NB4 (cell line): ENCODE results near the gene DMPK.

Source experiments
- CTCF ChIP-seq: IDR thresholded peaks from one replicate; pipeline ENCODE4 v1.5.1; 2012; ENCODE audit warnings: low read depth, low read length
- MYC ChIP-seq: IDR thresholded peaks from 2 replicates; pipeline ENCODE4 v1.6.1; 2011; ENCODE audit warnings: low read depth, low read length
- POLR2A ChIP-seq: IDR thresholded peaks from 2 replicates; pipeline ENCODE4 v1.6.1; 2011; ENCODE audit warnings: mild to moderate bottlenecking; ENCODE audit not compliant: insufficient read length; ENCODE audit errors: extremely low read depth

- TF ChIP-seq CTCF (no peak), POLR2A (no peak), MYC (no peak)
Measured at GRCh38 chr19:45761714-45762113, 20.6 kb downstream of the DMPK start.
